ENCODE measurements around the gene PIK3CG.

- TF ChIP-seq POLR2A (IDR thresholded peaks at IDR 0.05; ENCODE audit: extremely low read depth, insufficient read length) (no peak), CTCF (IDR thresholded peaks at IDR 0.05; ENCODE audit: low read depth, low read length) (no peak), MAX (IDR thresholded peaks at IDR 0.05; ENCODE audit: low read depth, low read length) (no peak)
Observed at GRCh38 chr7:106916679-106917078, 51.6 kb downstream of the PIK3CG start.
